ENCODE results near the gene SMCO1. TPM values are rescaled to one million over a fixed set of nuclear protein-coding genes. Genes with fewer than 3 reads are reported as not detected.
"Not testable (repeated sequence)": the region's sequence is repeated elsewhere in the genome, so short reads cannot be mapped to it uniquely, and the experiment has no call there.

Gene SMCO1, protein sequence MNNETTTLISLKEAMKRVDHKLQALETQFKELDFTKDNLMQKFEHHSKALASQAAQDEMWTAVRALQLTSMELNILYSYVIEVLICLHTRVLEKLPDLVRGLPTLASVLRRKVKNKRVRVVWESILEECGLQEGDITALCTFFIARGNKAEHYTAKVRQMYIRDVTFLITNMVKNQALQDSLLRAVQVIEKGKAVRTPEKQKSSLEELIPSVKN
- total RNA-seq, result 110 TPM
- long read RNA-seq, transcript SMCO1-202 (3 exons, 1,846 nt), result minor isoform, 27 of 362 reads
- long read RNA-seq, transcript SMCO1-201 (3 exons, 1,812 nt), result major isoform, 306 of 362 reads
- long read RNA-seq, partial matches to known transcripts, result 2 of 362 reads
- long read RNA-seq, other reads (novel, unspliced or antisense), result 27 of 362 reads

DNA sequence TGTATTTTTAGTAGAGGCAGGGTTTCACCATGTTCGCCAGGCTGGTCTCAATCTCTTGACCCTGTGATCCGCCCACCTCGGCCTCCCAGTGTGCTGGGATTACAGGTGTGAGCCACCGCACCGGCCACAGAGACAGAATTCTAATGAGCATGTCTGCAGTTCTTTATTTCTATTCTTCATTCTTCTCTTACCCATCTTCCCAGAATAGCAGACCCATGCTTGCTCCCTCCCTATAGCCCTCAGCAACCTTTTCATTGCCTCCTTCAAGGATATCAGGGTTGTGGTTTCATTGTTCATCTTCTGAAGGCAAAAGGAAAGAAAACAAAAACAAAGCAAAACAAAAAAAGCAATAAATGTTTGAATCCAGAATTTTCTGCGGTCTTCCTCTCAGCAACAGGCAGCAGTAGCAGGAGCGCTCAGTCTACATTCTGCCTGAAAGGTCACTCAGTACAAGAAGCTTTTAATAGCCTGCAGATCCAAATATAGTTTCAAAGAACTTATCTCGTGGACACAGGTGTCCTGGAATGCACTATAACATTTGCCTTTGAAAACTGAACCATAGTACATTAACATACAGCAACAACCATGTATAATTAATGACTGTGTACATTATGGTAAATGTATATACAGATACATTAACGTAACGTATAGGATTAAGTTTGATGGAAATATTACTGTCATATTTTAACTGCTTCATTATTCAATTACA, at the start of gene SMCO1:
SMCO1 (minus strand) TSS at position 434 of the 709 bp plus-strand sequence; CDS start at position 297, 137 bp downstream.
- no peak for DNase-seq
- peak; percentile 90 for ATAC-seq
- intact Hi-C loops (cut with micrococcal nuclease), result no loop called here

GRCh38 chr3:196563721-196564225, 48.6 kb upstream of the SMCO1 start:
- intact Hi-C loops (cut with micrococcal nuclease), result no loop called here
- DNase-seq (no peak), ATAC-seq (no peak)

- intact Hi-C loops (cut with micrococcal nuclease), result no loop called here
- DNase-seq (no peak), ATAC-seq (no peak)
Observed at GRCh38 chr3:196559826-196560225, 44.7 kb upstream of the SMCO1 start.

DNA sequence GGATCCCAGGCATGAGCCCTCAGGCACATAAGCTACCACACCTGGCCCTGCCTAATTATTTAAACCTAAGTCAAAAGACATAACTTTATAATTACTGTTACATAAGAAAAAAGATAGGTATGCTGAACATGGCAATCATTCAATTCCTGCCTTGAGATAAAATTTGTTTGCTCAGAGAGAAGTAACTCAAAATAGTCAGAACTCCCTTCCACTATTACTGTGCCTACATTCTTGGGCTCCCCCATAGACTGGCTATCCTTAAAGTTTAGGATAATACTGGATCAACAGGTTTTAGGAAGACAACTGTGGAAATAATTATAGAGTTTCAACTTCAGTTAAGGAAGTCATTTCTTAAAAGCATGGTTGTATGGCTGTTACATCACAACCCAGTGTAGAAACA, 43.3 kb upstream of the SMCO1 start:
- DNase-seq, result no peak
- no peak for ATAC-seq
- intact Hi-C loops (cut with micrococcal nuclease), result no loop called here

DNA sequence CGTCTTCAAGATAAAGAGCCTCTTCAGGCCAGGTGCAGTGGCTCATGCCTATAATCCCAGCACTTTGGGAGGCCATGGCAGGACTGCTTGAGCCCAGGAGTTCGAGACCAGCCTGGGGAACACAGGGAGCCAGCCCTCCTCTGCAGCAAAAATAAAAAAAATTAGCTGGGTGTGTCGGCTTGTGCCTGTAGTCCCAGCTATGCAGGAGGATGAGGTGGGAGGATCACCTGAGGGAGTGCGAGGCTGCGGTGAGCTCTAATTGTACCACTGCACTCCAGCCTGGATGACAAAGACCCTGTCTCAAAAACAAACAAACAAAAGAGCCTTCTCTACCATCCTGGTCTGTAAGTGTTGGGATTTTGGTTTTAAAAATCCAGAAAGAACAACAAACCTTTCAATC, 42.1 kb upstream of the SMCO1 start:
- DNase-seq, result no peak
- intact Hi-C loops (cut with micrococcal nuclease), result no loop called here
- ATAC-seq, result no peak

GRCh38 chr3:196555295-196555694, 40.1 kb upstream of the SMCO1 start:
- ATAC-seq, result no peak
- no peak for DNase-seq
- intact Hi-C loops (cut with micrococcal nuclease), result no loop called here

DNA sequence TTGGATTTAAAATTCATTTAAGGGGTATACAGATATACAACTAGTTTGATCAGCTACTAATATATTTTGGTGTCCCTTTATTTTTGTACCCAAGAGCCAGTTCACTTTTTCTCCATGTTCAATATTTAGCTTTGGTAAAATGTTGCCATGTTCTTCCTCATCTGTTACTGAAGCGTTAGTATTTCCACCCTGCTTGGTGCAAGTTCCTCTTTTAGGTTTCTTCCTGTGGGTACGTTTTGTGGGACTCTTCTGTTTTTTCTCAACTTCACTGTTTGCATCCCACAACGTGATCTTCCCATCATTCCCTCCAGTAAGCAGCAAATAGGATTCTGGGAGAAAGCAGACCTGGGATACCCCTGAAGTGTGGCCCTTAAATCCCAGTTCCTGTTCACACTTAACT, 39.1 kb upstream of the SMCO1 start:
- no peak for ATAC-seq
- intact Hi-C loops (cut with micrococcal nuclease), result no loop called here

GRCh38 chr3:196553551-196553950, 38.4 kb upstream of the SMCO1 start:
- DNase-seq, result no peak
- ATAC-seq, result no peak

More for the DNA sequence above, 39.1 kb upstream of the SMCO1 start:
- DNase-seq, result no peak

GRCh38 chr3:196552253-196552652, 37.1 kb upstream of the SMCO1 start:
- DNase-seq (no peak), ATAC-seq (no peak)
- intact Hi-C loops (cut with micrococcal nuclease), result no loop called here

More at GRCh38 chr3:196553551-196553950, 38.4 kb upstream of the SMCO1 start:
- intact Hi-C loops (cut with micrococcal nuclease), result no loop called here

DNA sequence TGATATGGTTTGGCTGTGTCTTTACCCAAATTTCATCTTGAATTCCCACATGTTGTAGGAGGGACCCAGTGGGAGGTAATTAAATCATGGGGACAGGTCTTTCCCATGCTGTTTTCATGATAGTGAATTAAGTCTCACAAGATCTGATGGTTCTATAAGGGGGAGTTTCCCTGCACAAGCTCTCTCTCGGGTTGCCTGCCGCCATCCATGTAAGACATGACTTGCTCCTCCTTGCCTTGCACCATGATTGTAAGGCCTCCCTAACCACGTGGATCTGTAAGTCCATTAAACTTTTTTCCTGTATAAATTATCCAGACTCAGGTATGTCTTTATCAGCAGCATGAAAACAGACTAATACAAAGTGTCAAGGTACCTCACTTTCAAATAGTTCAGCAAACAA, 35.0 kb upstream of the SMCO1 start:
- ATAC-seq; intact Hi-C loops (cut with micrococcal nuclease); DNase-seq: not testable (repeated sequence)

GRCh38 chr3:196549312-196549711, 34.2 kb upstream of the SMCO1 start:
- intact Hi-C loops (cut with micrococcal nuclease); DNase-seq; ATAC-seq: not testable (repeated sequence)

- ATAC-seq (no peak), DNase-seq (no peak)
- intact Hi-C loops (cut with micrococcal nuclease), result no loop called here
Observed at GRCh38 chr3:196547067-196547466, 31.9 kb upstream of the SMCO1 start.

DNA sequence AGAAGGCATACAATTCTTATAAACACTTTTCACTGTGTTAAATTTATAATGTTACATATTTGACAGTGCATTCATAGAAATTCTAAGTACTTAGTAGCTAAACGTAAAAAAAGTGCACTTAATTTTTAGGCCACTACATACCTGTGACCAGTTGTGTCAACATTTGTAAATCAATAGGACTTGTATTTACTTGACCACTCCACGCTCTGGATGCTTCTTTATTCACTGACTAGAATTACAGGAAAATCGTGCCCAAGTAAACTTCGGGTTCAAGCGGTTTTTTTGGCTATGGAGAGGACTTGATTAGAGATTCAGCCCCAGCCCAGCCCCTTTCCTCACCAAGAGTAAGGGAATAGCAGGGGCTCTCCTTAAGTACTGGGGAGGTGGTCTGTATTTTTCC, 31.4 kb upstream of the SMCO1 start:
- DNase-seq, result no peak
- intact Hi-C loops (cut with micrococcal nuclease), result no loop called here
- ATAC-seq, result no peak

DNA sequence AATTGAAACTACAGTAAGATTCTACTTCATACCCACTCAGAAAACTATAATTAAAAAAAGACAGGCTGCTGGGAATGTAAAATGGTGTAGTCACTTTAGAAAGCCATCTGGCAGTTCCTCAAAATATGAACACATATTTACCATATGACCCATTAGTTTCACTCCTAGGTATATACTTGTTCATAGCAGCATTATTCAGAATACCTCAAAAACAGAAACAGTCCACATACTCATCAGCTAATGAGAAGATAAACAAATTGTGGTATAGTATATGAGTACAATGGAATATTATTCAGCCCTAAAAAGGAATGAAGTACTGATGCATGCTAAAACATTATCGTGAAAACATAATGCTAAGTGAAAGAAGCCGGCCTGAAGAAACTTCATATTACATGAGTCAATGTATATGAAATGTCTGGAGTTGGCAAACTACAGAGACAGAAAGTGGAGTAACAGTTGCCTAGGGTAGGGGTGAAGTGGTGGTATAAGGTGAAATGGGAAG, 29.4 kb upstream of the SMCO1 start:
- intact Hi-C loops (cut with micrococcal nuclease), result no loop called here
- DNase-seq (no peak), ATAC-seq (no peak)

DNA sequence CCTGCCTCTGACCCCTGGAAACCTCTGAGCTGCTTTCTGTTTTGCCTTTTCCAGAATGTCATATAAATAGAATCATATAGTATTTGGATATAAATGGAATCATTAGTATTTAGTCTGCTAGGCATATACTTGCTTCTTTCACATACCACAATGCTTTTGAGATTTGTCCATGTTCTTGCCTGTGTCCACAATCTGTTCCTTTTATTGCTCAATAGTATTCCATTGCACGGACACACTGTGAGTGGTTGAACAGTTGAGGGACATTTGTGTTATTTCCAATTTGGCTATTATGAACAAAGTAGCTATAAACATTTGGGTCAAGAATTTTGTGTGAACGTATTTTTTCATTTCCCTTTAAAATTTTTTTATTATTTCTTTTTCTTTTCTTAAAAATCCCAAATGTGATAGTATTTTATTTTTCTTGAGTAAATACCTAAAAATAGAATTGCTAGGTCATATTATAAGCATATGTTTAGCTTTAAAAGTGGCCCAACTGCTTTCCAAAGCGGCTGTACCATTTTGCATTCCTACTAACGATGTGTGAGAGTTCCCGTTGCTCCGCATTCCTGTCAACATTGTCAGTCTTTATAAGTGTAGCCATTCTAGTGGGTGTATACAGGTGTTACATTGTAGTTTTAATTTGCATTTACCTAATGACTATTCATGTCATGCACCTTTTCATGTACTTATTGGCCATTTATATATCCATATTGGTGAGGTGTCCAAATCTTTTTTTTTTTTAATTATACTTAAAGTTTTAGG, 26.7 kb upstream of the SMCO1 start:
- DNase-seq (no peak), ATAC-seq (no peak)
- intact Hi-C loops (cut with micrococcal nuclease), result no loop called here

DNA sequence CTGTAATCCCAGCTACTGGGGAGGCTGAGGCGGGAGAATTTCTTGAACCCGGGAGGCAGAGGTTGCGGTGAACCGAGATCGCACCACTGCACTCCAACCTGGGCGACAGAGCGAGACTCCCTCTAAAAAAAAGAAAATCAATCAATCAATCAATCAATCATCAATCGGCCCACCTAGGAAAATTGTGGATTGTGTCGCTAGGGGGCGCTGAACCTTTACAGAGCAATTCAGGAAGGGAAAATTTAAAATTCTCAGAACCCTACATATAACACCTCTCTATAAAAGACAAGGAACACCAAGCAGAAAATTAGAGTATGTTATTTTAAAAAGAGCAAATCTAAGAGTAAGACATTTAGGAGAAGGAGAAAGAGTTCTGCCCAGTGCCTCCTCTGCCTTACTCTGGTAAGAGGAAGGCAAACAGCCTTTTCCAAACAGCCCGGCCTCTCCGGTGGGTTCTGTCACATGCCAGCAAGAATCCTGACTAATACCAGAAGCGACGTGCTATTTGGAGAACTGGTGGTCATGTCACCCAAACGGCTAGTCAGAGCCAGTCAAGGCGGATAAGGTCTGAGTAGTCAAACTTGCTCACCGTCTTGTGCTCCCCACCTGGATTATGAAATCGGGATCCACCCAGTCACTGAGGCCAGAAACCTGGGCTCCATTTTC, 22.3 kb upstream of the SMCO1 start:
- ATAC-seq (no peak), DNase-seq (peak; percentile 42)
- intact Hi-C loops (cut with micrococcal nuclease), result loop anchor here (10.0 kb wide), 1 partner anchor 147 kb away; no protein-coding TSS in a partner anchor

- ATAC-seq, result no peak
- intact Hi-C loops (cut with micrococcal nuclease), result loop anchor here (10.0 kb wide), 1 partner anchor 152 kb away; no protein-coding TSS in a partner anchor
- DNase-seq, result no peak
Observed at GRCh38 chr3:196533260-196533681, 18.1 kb upstream of the SMCO1 start.

DNA sequence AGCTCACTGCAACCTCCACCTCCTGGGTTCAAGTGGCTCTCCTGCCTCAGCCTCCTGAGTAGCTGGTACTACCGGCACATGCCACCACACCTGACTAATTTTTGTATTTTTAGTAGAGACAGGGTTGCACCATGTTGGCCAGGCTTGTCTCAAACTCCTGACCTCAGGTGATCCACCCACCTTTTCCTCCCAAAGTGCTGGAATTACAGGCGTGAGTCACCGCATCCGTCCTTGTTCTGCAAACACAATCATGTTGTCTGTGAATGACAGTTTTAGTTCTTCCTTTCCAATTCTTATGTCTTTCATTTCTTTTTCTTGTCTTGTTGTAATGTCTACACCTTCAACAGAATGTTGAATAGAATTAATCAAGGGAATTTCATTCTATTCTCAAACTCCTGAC, 16.3 kb upstream of the SMCO1 start:
- DNase-seq (no peak), ATAC-seq (no peak)
- intact Hi-C loops (cut with micrococcal nuclease), result loop anchor here (10.0 kb wide), 1 partner anchor 153 kb away; no protein-coding TSS in a partner anchor
